Liver (tissue), 9 donors: ENCODE data around the gene LIPC. TPM values are rescaled to one million over a fixed set of nuclear protein-coding genes. Genes with fewer than 3 reads are reported as not detected.

Experiments used
- DNase-seq: peaks from one replicate; pipeline ENCODE4 v3.0.0-alpha.2; 2017; ENCODE audit warnings: low spot score
- H3K27ac ChIP-seq, 2 donors: one replicate each; pipeline ENCODE4 v1.7.0; 2013; ENCODE audit warnings: inconsistent platforms in 2 of 2, low read length in 2 of 2, control low read depth in 1 of 2, low read depth in 1 of 2, mild to moderate bottlenecking in 1 of 2
- H3K27me3 ChIP-seq, 4 donors: one replicate each; pipeline versions ENCODE4 v1.6.1 to v1.7.0; 2013; ENCODE audit warnings: low read length in 3 of 4, inconsistent platforms in 1 of 4, mild to moderate bottlenecking in 1 of 4, moderate library complexity in 1 of 4; ENCODE audit not compliant: control insufficient read depth in 4 of 4, insufficient read depth in 4 of 4
- H3K36me3 ChIP-seq, 4 donors: one replicate each; pipeline versions ENCODE4 v1.6.1 to v1.7.0; 2013; ENCODE audit warnings: low read length in 3 of 4, mild to moderate bottlenecking in 3 of 4, low read depth in 1 of 4, moderate library complexity in 1 of 4; ENCODE audit not compliant: control insufficient read depth in 4 of 4, insufficient read depth in 3 of 4
- H3K4me1 ChIP-seq, 4 donors: one replicate each; pipeline versions ENCODE4 v1.6.1 to v1.7.0; 2013; ENCODE audit warnings: low read length in 3 of 4, mild to moderate bottlenecking in 3 of 4, moderate library complexity in 1 of 4; ENCODE audit not compliant: control insufficient read depth in 4 of 4, insufficient read depth in 4 of 4
- H3K4me3 ChIP-seq, 3 donors: one replicate each; pipeline versions ENCODE4 v1.6.1 to v1.7.0; 2013; ENCODE audit warnings: low read length in 3 of 3, control low read depth in 1 of 3, low read depth in 1 of 3, mild to moderate bottlenecking in 1 of 3
- H3K9ac ChIP-seq, 2 donors: one replicate each; pipeline ENCODE4 v1.7.0; 2013; ENCODE audit warnings: low read length in 2 of 2, mild to moderate bottlenecking in 2 of 2, moderate library complexity in 2 of 2, control low read depth in 1 of 2, low read depth in 1 of 2
- H3K9me3 ChIP-seq, 4 donors: one replicate each; pipeline versions ENCODE4 v1.6.1 to v1.7.0; 2013; ENCODE audit warnings: low read length in 3 of 4; ENCODE audit not compliant: control insufficient read depth in 4 of 4
- EGR1 ChIP-seq, 2 donors: IDR thresholded peaks; 2 replicates each; pipeline ENCODE4 v1.6.1; 2016 to 2018; ENCODE audit warnings: antibody characterized with exemption in 2 of 2, low read depth in 2 of 2
- FOXA1 ChIP-seq: IDR thresholded peaks from 2 replicates; pipeline ENCODE4 v1.6.1; 2016; ENCODE audit warnings: antibody characterized with exemption
- FOXA2 ChIP-seq: IDR thresholded peaks from 2 replicates; pipeline ENCODE4 v1.6.1; 2016; ENCODE audit warnings: antibody characterized with exemption
- GABPA ChIP-seq, 2 donors: IDR thresholded peaks in 1 of 2; conservative IDR thresholded peaks in 1 of 2; 2 replicates each; pipeline ENCODE4 v1.6.1; 2016; ENCODE audit warnings: antibody characterized with exemption in 2 of 2, mild to moderate bottlenecking in 1 of 2, moderate library complexity in 1 of 2
- HNF4A ChIP-seq, 2 donors: conservative IDR thresholded peaks; 2 replicates each; pipeline ENCODE4 v1.6.1; 2016; ENCODE audit warnings: antibody characterized with exemption in 2 of 2, mild to moderate bottlenecking in 2 of 2
- NR2F2 ChIP-seq: IDR thresholded peaks from 2 replicates; pipeline ENCODE4 v1.6.1; 2016; ENCODE audit warnings: antibody characterized with exemption
- RAD21 ChIP-seq, 2 donors: IDR thresholded peaks; 2 replicates each; pipeline ENCODE4 v1.6.1; 2016; ENCODE audit warnings: antibody characterized with exemption in 2 of 2, mild to moderate bottlenecking in 2 of 2
- RXRA ChIP-seq, 2 donors: IDR thresholded peaks; 2 replicates each; pipeline ENCODE4 v1.6.1; 2017 to 2018; ENCODE audit warnings: antibody characterized with exemption in 2 of 2, mild to moderate bottlenecking in 1 of 2
- SP1 ChIP-seq: IDR thresholded peaks from 2 replicates; pipeline ENCODE4 v1.6.1; 2018; ENCODE audit warnings: antibody characterized with exemption, mild to moderate bottlenecking
- TAF1 ChIP-seq: conservative IDR thresholded peaks from 2 replicates; pipeline ENCODE4 v1.6.1; 2016; ENCODE audit warnings: antibody characterized with exemption, mild to moderate bottlenecking
- YY1 ChIP-seq: IDR thresholded peaks from 2 replicates; pipeline ENCODE4 v1.6.1; 2016; ENCODE audit warnings: antibody characterized with exemption, mild to moderate bottlenecking
- WGBS: extraction: QIAGEN DNeasy Blood & Tissue Kit; methylation state at CpG from one replicate; pipeline ENCODE4 v1.1.7; 2013; 5-methylcytosine and 5-hydroxymethylcytosine counted together
- polyA plus RNA-seq, 2 donors: library from polyadenylated mRNA; stranded (reverse) in 1 of 2; unstranded in 1 of 2; fragments of 200-250 nt in 1 of 2; fragments of >200 nt in 1 of 2; fragmentation: Nextera tagmentation in 1 of 2; extraction: Ambion mirVana in 1 of 2; gene quantifications; one replicate each; pipeline versions ENCODE4 v1.2.1 to v1.2.3, GENCODE V29; 2013 to 2015
- total RNA-seq, 2 donors: library from RNA; depleted of rRNA; stranded (reverse); fragments of >200 nt; gene quantifications; one replicate each; pipeline ENCODE4 v1.2.3, GENCODE V29; 2014
- TF ChIP-seq, protein P1 (sequence below): IDR thresholded peaks from 2 replicates; pipeline ENCODE4 v1.6.1; 2016; ENCODE audit warnings: antibody characterized with exemption
- TF ChIP-seq, protein P2 (sequence below): IDR thresholded peaks from 2 replicates; pipeline ENCODE4 v1.6.1; 2016; ENCODE audit warnings: antibody characterized with exemption
- TF ChIP-seq, protein P3 (sequence below): IDR thresholded peaks from 2 replicates; pipeline ENCODE4 v1.6.1; 2016; ENCODE audit warnings: antibody characterized with exemption, mild to moderate bottlenecking
- TF ChIP-seq, protein P4 (sequence below): fragments of 150-350 bp; IDR thresholded peaks from 2 replicates; pipeline ENCODE4 v1.5.1; 2017; ENCODE audit warnings: improper control_type of control experiment, low read depth, low read length; ENCODE audit not compliant: missing input control
- donor health status: healthy.
- donor health status: healthy.
- donor health status: healthy.
- donor health status: healthy.
- donor health status: healthy.

The LIPC gene
- total and polyA plus RNA-seq, 4 donors = 60.1 to 268 (median 131) TPM

DNA sequence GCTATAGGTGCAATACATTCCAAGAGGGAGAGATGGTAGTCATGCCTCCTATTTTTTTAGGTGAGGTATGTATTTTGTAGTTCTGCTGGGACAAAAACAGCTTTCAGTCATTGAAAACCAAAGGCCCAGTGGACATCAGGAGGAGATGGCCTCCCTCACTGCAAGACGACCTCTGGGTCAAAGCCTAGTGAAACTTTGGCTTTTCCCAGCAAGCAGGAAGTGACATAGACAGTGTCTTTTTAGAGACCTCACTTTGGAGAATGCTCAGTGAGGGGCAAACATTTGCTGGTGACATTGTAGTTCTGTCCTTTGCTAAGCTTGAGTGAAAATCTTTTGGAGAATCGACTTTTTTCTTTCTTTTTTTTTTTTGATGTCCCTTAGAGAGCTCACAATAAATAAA, 27.3 kb downstream of the LIPC start:
- no peak for DNase-seq
- Histone ChIP-seq H3K4me1 (peaks cover 13 to 39% (median 20%) of the 10 kb centered on the region in 4 donors), H3K4me3 (no peak overlapping the region), H3K36me3 (no peaks in the 10 kb centered on the region), H3K9ac (no peak overlapping the region), H3K27ac (peak overlapping the region; percentile 72 to 77), H3K27me3 (no peaks in the 10 kb centered on the region), H3K9me3 (no peaks in the 10 kb centered on the region)
- 41% methylated on average over 2 of the region's 2 CpGs for WGBS
- peak; percentile 29 to 57 for TF ChIP-seq GABPA (IDR thresholded peaks at IDR 0.05 in 1 of 2, conservative IDR thresholded peaks at IDR 0.05 in 1 of 2)
- peak; percentile 49 for TF ChIP-seq YY1
- peak; percentile 77 to 84 for TF ChIP-seq RXRA (IDR thresholded peaks at IDR 0.05)
- TF ChIP-seq, protein P1, sequence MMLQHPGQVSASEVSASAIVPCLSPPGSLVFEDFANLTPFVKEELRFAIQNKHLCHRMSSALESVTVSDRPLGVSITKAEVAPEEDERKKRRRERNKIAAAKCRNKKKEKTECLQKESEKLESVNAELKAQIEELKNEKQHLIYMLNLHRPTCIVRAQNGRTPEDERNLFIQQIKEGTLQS = no peak
- no peak for TF ChIP-seq EGR1 (IDR thresholded peaks at IDR 0.05; ENCODE audit: low read depth in 2 of 2)
- TF ChIP-seq SP1 = peak; percentile 68
- TF ChIP-seq TAF1 = no peak
- peak; percentile 95 for TF ChIP-seq NR2F2
- TF ChIP-seq, protein P2, sequence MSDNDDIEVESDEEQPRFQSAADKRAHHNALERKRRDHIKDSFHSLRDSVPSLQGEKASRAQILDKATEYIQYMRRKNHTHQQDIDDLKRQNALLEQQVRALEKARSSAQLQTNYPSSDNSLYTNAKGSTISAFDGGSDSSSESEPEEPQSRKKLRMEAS = peak; percentile 47
- peak; percentile 67 to 81 for TF ChIP-seq HNF4A (conservative IDR thresholded peaks at IDR 0.05)
- no peak for TF ChIP-seq FOXA2
- TF ChIP-seq RAD21 (IDR thresholded peaks at IDR 0.05) = peak in 1 of 2 donors; percentile 41
- TF ChIP-seq, protein P3, sequence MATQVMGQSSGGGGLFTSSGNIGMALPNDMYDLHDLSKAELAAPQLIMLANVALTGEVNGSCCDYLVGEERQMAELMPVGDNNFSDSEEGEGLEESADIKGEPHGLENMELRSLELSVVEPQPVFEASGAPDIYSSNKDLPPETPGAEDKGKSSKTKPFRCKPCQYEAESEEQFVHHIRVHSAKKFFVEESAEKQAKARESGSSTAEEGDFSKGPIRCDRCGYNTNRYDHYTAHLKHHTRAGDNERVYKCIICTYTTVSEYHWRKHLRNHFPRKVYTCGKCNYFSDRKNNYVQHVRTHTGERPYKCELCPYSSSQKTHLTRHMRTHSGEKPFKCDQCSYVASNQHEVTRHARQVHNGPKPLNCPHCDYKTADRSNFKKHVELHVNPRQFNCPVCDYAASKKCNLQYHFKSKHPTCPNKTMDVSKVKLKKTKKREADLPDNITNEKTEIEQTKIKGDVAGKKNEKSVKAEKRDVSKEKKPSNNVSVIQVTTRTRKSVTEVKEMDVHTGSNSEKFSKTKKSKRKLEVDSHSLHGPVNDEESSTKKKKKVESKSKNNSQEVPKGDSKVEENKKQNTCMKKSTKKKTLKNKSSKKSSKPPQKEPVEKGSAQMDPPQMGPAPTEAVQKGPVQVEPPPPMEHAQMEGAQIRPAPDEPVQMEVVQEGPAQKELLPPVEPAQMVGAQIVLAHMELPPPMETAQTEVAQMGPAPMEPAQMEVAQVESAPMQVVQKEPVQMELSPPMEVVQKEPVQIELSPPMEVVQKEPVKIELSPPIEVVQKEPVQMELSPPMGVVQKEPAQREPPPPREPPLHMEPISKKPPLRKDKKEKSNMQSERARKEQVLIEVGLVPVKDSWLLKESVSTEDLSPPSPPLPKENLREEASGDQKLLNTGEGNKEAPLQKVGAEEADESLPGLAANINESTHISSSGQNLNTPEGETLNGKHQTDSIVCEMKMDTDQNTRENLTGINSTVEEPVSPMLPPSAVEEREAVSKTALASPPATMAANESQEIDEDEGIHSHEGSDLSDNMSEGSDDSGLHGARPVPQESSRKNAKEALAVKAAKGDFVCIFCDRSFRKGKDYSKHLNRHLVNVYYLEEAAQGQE = peak; percentile 16

DNA sequence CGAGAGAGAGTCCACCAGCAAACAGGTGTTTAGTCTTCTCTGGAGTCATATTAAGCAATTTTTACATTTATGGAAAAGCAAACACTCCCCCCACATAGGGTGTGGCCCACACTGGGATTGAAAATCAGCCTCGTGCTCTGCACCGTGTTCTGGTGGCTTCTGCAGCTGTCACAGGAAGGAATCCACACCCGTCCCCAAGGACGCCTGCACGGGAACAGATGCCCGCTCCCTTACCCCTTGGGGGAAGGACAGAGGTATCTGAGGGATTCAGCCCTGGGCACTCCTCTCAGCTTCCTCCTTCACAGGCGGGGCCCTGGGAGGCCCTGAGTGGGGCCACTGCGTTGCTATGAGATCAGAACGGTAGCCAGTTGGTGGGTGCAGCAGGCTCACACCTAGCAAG, 27.8 kb downstream of the LIPC start:
- DNase-seq = no peak
- TF ChIP-seq, protein P1 = no peak
- TF ChIP-seq RAD21 (IDR thresholded peaks at IDR 0.05) (no peak), FOXA1 (no peak), YY1 (no peak), TAF1 (no peak), FOXA2 (no peak), GABPA (IDR thresholded peaks at IDR 0.05 in 1 of 2, conservative IDR thresholded peaks at IDR 0.05 in 1 of 2) (no peak), EGR1 (IDR thresholded peaks at IDR 0.05; ENCODE audit: low read depth in 2 of 2) (no peak)
- TF ChIP-seq, protein P4, sequence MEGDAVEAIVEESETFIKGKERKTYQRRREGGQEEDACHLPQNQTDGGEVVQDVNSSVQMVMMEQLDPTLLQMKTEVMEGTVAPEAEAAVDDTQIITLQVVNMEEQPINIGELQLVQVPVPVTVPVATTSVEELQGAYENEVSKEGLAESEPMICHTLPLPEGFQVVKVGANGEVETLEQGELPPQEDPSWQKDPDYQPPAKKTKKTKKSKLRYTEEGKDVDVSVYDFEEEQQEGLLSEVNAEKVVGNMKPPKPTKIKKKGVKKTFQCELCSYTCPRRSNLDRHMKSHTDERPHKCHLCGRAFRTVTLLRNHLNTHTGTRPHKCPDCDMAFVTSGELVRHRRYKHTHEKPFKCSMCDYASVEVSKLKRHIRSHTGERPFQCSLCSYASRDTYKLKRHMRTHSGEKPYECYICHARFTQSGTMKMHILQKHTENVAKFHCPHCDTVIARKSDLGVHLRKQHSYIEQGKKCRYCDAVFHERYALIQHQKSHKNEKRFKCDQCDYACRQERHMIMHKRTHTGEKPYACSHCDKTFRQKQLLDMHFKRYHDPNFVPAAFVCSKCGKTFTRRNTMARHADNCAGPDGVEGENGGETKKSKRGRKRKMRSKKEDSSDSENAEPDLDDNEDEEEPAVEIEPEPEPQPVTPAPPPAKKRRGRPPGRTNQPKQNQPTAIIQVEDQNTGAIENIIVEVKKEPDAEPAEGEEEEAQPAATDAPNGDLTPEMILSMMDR = no peak
- no peak overlapping the region for H3K9ac ChIP-seq
- peaks cover 13 to 41% (median 22%) of the 10 kb centered on the region in 4 donors for H3K4me1 ChIP-seq
- no peaks in the 10 kb centered on the region for H3K27me3 ChIP-seq
- H3K4me3 ChIP-seq = no peak overlapping the region
- H3K36me3 ChIP-seq = no peaks in the 10 kb centered on the region
- 66% methylated on average over 10 of the region's 10 CpGs for WGBS
- no peaks in the 10 kb centered on the region for H3K9me3 ChIP-seq
- peak overlapping the region; percentile 72 to 77 for H3K27ac ChIP-seq
